HG03521 (cell line): ENCODE data around the gene TMEM135.
"Not testable (repeated sequence)": the region's sequence is repeated elsewhere in the genome, so short reads cannot be mapped to it uniquely, and the experiment has no call there.

ENCODE experiments used
- ATAC-seq: cut with Tn5 transposase; IDR thresholded peaks from one replicate; pipeline ENCODE4 v1.9.1; 2021; ENCODE audit warnings: mild to moderate bottlenecking, moderate library complexity; ENCODE audit not compliant: unreplicated experiment

Gene TMEM135

DNA sequence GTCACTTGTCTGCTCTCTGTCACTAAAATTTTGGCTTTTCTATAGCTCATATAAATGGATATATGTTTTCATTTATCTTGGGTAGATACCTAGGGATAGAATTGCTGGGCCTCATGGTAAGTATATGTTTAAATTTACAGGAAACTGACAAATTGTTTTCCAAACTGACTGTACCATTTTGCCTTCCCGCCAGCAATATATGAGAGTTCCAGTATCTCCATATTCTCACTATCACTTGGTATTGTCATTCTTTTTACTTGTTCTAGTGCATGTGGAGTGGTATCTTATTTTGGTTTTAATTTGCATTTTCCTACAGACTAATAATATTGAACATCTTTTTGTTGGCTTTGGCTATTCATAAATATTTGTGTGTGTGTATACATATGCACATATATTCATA, 101.7 kb downstream of the TMEM135 start:
- ATAC-seq = no peak

GRCh38 chr11:87141322-87141721, 103.6 kb downstream of the TMEM135 start:
- ATAC-seq = no peak

DNA sequence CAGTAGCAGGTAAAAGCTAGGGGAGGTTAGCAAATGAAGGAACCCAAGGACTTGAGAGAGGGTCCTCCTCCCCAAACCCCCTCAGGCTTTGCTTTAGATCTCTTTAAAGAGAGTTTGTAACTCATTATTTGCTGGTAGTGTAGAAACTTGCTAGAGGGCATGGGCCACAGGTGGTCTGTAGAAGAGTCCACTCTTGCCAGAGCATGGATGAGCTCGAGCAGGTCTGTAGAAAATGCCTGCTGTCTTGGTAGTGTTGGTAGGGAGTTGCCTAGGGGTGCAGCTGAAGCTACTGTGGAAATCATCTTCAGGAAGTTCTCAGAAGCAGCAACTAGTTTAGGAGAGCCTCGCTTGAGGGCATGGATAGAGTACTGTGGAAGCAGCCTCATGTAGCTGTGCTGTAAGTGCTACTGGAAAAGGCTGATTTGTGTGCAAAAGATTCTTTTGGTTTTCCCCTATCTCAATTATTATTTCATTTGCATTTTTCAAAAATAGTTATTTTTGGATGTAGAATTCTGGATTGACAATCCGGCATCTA, 104.3 kb downstream of the TMEM135 start:
- ATAC-seq = no peak

GRCh38 chr11:87142594-87142993, 104.9 kb downstream of the TMEM135 start:
- ATAC-seq = no peak

DNA sequence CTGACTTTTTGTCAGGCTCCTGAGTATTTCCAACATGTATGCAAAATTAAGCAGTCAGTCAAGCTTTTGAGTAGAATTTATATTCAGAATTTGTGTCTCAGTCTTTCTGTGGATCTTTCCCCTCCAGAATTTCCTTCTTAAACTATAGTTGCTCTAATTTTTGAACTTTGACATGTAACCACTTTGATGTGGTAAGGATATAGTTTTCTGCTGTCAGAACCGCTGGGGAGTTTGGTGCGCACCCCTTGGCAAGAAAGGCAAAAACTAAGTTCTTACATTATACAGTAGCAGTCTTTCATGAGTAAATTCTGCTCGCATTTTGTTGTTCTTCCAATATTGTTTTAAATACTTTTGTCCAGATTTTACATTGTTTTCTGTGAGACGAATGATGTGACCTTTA, 105.9 kb downstream of the TMEM135 start:
- ATAC-seq = no peak

- ATAC-seq = no peak
These were observed 106.5 kb downstream of the TMEM135 start for GRCh38 chr11:87144252-87144651.

DNA sequence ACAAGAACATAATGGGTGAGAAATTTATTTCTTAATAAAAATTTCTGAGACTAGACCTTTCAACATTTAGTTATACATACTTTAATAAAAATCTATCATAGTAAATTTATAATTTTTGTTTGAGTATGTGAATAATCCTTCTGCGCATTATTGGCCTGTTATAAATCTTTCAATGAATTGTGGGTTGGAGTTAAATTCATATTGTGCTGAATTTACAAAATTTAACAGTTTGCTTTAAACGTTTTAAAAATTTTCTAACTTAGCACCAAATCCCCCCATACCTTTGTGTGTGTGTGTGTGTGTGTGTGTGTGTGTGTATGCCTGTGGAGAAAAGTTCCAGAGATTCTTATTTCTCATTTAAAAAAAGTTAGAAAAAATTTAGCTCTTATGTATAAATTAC, 111.0 kb downstream of the TMEM135 start:
- ATAC-seq = no peak

- not testable (repeated sequence) for ATAC-seq
These were observed 112.0 kb downstream of the TMEM135 start for GRCh38 chr11:87149782-87150181.

DNA sequence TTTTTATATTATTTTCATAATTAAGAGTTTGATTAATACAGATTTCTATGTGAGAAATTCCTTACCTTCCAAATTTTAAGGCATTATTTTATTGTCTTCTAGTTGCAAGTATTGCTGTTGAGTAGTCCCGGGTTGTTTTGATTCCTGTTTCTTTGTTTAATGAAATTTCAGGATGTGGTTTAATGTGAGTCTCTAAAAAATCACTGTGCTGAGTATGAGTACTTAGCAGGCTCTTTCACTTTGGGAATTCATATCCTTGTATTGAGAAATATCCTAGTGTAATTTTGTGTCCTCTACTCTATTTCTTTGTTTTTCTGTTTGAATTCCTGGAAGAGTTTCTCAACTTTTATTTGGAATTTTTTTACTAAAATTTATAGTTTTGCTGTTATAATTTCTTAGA, 113.2 kb downstream of the TMEM135 start:
- no peak for ATAC-seq

DNA sequence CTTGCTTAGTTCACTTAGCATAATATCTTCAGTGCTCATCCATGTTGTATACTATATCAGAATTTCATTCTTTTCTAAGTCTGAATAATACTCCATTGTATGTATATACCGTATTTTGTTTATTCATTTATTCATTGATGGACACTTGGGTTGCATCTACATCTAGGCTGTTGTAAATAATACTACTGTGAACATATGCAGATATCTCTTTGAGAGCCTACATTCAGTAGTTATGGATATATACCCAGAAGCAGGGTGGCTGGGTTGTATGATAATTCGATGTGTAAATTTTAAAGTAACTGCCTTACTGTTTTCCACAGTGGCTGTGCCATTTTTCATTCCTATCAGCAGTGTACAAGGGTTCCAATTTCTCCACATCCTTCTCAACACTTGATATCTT, 116.5 kb downstream of the TMEM135 start:
- ATAC-seq = no peak

GRCh38 chr11:87156970-87157369, 119.2 kb downstream of the TMEM135 start:
- no peak for ATAC-seq

GRCh38 chr11:87169076-87169475, 131.3 kb downstream of the TMEM135 start:
- ATAC-seq = not testable (repeated sequence)

DNA sequence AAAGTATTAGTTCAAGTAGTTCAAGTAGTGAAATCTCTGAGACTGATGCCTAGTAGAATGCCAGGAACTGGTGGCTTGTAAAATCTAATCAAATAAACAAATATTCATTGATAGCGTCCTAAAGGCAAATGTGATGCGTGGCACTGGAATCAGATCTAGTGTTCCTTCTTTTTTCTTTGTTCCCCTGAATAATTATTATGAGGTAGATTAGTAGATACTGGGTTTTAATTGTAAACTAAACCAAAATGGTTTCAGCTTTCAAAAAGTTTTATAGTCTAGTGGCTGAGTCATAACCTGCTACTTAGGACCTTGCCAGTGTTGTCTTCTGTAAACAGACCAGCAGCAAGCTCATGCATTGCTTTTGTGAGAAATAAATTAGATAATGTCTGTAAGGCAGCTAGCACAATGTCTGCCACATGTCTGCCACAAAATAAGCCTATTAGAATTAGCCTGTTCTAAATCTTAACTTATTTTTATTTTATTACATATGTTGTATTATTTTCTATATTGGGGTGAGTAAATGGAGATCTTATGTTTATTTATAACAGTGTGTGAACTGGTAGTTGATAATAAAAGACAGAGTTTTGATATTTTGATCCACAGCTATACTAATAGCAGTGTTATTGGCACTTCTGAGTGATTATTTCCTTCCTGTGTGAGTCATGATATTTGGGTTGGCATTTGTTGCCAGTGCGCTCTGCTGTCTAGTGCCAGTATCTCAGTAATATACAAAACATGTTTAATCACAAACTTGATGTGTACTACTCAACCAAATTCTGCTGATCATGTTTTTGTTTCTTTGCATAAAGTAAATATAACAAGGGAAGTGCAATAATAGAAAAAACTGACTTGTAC, 135.7 kb downstream of the TMEM135 start:
- ATAC-seq = no peak

DNA sequence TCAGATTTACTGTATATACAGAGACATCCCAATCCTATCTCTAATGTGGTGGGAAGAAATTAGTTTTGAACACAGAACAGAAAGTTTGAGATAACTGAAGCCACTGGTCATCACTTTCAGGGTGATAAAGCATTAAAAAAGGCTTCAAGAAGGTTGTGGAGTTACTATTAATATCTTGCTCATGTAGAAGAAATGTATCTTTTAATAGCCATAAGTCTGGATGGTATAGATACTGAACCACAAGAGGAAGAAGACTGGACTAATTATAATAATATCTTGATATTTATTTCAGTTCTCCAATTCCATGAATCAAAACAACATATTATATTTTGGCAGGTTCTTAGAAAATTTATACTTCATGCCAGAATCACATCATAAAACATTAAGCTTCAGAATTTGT, 137.1 kb downstream of the TMEM135 start:
- no peak for ATAC-seq

DNA sequence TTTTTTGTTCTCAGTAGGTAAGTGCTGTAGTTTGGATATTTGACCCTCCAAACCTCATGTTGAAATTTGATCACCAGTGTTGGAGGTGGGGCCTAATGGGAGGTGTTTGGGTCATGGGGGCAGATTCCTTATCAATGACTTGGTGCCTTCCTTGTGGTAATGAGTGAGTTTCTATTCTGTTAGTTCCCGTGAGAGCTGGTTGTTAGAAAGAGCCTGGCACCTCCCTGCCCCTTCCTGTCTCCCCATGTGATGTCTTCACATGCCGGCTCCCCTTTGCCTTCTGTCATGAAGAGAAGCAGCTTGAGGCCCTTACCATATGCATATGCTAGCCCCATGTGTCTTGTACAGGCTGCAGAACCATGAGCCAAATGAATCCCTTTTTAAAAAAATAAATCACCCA, 138.3 kb downstream of the TMEM135 start:
- ATAC-seq = no peak

DNA sequence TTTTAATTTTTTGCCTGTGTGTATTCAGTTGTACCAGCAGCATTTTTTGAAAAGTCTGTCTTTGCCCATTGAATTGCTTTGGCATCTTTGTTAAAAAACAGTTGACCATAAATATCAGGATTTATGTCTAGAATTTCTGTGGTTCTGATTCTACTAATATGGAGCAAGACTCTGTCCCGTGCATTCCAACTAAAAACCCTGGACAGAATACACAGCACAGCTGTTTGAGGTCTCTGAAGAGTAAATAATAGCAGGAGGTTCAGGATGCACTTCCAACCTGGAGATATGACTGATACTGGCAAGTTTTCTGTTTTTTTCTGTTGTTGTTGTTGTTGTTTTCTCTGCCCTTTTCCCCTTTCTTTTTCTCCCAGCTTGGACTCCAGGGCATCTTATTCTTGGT, 141.9 kb downstream of the TMEM135 start:
- no peak for ATAC-seq

- ATAC-seq = no peak
These were observed 143.0 kb downstream of the TMEM135 start for GRCh38 chr11:87180742-87181141.

DNA sequence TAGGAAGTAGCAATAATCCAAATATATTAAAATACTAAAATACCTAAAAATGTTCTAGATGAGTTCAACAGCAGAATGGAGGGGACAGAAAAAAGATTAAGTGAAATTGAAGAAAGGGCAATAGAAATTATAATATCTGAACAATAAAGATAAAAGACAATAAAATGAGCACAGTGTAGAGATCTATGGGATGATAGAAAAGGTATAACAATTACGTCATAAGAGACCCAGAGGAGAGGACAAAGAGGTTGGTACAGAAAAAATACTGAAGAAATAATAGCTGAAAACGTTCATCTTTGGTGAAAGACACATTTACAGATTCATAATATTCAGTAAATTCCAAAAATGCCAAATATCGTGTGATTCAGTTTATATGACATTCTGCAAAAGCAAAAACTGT, 143.4 kb downstream of the TMEM135 start:
- ATAC-seq = no peak

DNA sequence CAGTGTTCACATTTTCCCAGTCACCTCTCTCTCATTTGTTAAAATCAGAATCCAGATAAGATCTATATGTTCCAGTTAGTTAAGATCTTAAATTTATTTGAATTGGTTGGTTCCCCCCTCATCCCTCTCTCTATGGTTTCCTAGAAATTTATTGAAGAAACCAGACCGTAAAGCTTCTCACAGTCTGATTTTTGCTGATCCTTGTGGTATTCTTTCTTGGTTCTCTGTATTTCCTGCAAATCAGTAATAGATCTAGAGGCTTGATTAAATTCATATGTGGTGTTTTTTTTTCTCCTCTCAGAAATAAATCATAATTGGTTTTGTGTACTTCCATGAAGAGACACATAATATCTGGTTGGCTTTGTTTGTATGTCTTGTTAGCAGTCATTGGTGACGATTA, 147.5 kb downstream of the TMEM135 start:
- ATAC-seq = no peak

DNA sequence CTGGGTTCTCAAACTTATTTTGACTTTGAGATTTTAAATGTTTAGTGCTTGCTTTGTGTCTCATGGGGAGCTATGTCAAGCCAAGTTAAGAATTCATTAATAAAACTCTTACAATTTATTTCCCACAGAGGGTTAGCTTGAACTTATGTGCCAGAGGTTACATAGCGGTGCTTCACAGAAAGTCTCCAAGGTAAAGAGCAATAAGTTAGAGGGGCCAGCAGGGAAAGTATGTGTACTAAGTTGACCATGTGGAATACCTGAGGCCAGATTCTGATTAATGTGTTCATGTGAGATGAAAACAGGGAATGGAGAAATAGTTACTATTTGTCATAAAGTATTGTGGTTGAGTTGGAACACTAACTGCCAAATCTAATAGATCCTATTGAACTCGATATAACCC, 149.3 kb downstream of the TMEM135 start:
- no peak for ATAC-seq

GRCh38 chr11:87187930-87188329, 150.2 kb downstream of the TMEM135 start:
- ATAC-seq = no peak

GRCh38 chr11:87188396-87188795, 150.7 kb downstream of the TMEM135 start:
- not testable (repeated sequence) for ATAC-seq

- ATAC-seq = not testable (repeated sequence)
These were observed 151.2 kb downstream of the TMEM135 start for GRCh38 chr11:87188921-87189320.
